HEK293T (cell line): ENCODE results near the gene GNB3.

ENCODE experiments used
- ARNT ChIP-seq: fragments of 450-650 bp; IDR thresholded peaks from 2 replicates; pipeline ENCODE4 v1.6.1; 2017; ENCODE audit warnings: mild to moderate bottlenecking
- BHLHE40 ChIP-seq: fragments of 450-650 bp; IDR thresholded peaks from 2 replicates; pipeline ENCODE4 v1.6.1; 2016; ENCODE audit warnings: mild to moderate bottlenecking, moderate library complexity, borderline replicate concordance
- CTBP1 ChIP-seq: fragments of 450-650 bp; IDR thresholded peaks from 2 replicates; pipeline ENCODE4 v1.6.1; 2016; ENCODE audit warnings: borderline replicate concordance
- FOXA1 ChIP-seq: fragments of 450-650 bp; IDR thresholded peaks from 2 replicates; pipeline ENCODE4 v1.6.1; 2016; ENCODE audit warnings: mild to moderate bottlenecking
- FOXK2 ChIP-seq: fragments of 450-650 bp; IDR thresholded peaks from 2 replicates; pipeline ENCODE4 v1.6.1; 2016; ENCODE audit warnings: mild to moderate bottlenecking
- FOXM1 ChIP-seq: fragments of 450-650 bp; IDR thresholded peaks from 2 replicates; pipeline ENCODE4 v1.6.1; 2017; ENCODE audit warnings: mild to moderate bottlenecking, borderline replicate concordance
- HDGF ChIP-seq: fragments of 450-650 bp; IDR thresholded peaks from 2 replicates; pipeline ENCODE4 v1.6.1; 2017; ENCODE audit warnings: antibody characterized with exemption, borderline replicate concordance
- LEF1 ChIP-seq: fragments of 450-650 bp; IDR thresholded peaks from 2 replicates; pipeline ENCODE4 v1.6.1; 2017; ENCODE audit warnings: mild to moderate bottlenecking, borderline replicate concordance
- NFRKB ChIP-seq: fragments of 450-650 bp; IDR thresholded peaks from 2 replicates; pipeline ENCODE4 v1.6.1; 2016; ENCODE audit warnings: mild to moderate bottlenecking, moderate library complexity
- SP1 ChIP-seq: fragments of 450-650 bp; IDR thresholded peaks from 2 replicates; pipeline ENCODE4 v1.6.1; 2017
- SUZ12 ChIP-seq: fragments of 450-650 bp; IDR thresholded peaks from 2 replicates; pipeline ENCODE4 v1.6.1; 2016; ENCODE audit warnings: mild to moderate bottlenecking
- TARDBP ChIP-seq: fragments of 450-650 bp; IDR thresholded peaks from 2 replicates; pipeline ENCODE4 v1.6.1; 2016
- ZNF384 ChIP-seq: fragments of 450-650 bp; IDR thresholded peaks from 2 replicates; pipeline ENCODE4 v1.6.1; 2016
- TF ChIP-seq, protein P1 (sequence below): fragments of 450-650 bp; IDR thresholded peaks from 2 replicates; pipeline ENCODE4 v1.6.1; 2016

DNA sequence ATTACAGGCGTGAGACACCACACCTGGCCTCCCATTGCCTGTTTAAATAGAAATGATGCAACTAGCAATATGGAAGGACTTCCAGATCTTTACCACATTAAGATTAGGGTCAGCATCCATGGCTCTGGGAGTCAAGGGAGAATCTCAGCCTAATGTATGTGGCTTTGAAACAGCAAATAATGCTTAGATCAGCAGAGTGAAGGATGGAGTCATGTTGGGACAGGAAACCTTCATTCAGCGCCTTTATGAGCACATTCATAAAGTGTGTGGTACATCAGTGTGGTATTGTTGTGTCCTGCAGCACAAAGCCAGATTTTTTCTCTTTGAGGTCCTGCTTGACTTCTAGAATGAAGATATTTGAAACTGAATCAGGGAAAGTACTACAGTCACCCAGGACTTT is 47.6 kb downstream of the GNB3 start:
- TF ChIP-seq, protein P1, sequence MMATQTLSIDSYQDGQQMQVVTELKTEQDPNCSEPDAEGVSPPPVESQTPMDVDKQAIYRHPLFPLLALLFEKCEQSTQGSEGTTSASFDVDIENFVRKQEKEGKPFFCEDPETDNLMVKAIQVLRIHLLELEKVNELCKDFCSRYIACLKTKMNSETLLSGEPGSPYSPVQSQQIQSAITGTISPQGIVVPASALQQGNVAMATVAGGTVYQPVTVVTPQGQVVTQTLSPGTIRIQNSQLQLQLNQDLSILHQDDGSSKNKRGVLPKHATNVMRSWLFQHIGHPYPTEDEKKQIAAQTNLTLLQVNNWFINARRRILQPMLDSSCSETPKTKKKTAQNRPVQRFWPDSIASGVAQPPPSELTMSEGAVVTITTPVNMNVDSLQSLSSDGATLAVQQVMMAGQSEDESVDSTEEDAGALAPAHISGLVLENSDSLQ = no peak
- TF ChIP-seq ARNT = no peak
- TF ChIP-seq SUZ12 = no peak
- TF ChIP-seq NFRKB = no peak
- no peak for TF ChIP-seq SP1
- TF ChIP-seq CTBP1 = no peak
- no peak for TF ChIP-seq FOXA1
- TF ChIP-seq FOXM1 = no peak
- no peak for TF ChIP-seq ZNF384
- no peak for TF ChIP-seq BHLHE40
- TF ChIP-seq FOXK2 = no peak
- TF ChIP-seq TARDBP = no peak
- TF ChIP-seq HDGF = no peak
- TF ChIP-seq LEF1 = no peak
